ENCODE results near the gene NMRK1.
A peak's percentile ranks its signal among the peaks of the same experiment; 100 is the strongest.

NMRK1 gene

DNA sequence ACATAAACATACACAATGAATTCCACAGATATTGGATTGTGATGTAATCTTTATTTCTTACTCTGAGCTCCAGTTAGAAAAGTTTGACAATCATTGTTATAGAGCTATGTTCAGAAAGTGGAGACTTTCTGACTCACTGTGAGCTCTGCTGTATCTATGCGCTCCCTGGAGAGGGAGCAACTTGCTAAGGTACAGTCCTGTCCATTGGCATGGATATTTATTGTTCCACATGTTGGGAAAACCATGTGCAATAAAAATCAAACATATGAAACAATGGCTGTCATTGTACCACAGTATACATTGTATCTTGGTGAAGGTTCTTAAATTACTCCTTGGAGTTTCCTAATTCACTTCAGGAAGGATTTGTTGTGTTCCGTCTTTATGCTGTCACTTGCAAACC is 26.8 kb downstream of the NMRK1 start:
- DNase-seq (ENCODE audit: low read depth): no peak

GRCh38 chr9:75054368-75055001 is 33.5 kb downstream of the NMRK1 start:
- no peak for DNase-seq (ENCODE audit: low read depth)

DNA sequence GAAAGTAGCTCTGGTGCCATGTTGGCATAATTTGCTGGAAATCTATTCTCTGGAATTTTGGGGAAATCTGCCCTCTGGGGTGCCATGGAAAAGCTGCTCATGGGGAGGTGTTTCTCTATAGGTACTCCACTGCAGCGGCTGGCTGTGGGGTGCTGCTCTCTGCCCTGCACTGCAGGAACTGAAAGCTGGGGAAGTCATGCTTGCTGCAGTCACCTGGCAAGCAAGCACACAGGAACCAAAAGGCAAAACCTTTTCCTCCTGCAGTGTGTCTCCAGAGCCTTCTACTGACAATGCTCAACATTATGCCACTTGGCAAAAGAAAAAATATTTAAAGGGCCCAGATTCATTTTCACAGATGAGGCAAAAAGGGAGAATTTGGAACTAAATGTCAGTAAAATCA is 34.1 kb downstream of the NMRK1 start:
- DNase-seq (ENCODE audit: low read depth): no peak

GRCh38 chr9:75051285-75051684 is 36.7 kb downstream of the NMRK1 start:
- no peak for DNase-seq (ENCODE audit: low read depth)

- no peak for DNase-seq (ENCODE audit: low read depth)
Observed at GRCh38 chr9:75047506-75047905, 40.4 kb downstream of the NMRK1 start.

GRCh38 chr9:75046725-75047345 is 41.1 kb downstream of the NMRK1 start:
- DNase-seq (ENCODE audit: low read depth): no peak

DNA sequence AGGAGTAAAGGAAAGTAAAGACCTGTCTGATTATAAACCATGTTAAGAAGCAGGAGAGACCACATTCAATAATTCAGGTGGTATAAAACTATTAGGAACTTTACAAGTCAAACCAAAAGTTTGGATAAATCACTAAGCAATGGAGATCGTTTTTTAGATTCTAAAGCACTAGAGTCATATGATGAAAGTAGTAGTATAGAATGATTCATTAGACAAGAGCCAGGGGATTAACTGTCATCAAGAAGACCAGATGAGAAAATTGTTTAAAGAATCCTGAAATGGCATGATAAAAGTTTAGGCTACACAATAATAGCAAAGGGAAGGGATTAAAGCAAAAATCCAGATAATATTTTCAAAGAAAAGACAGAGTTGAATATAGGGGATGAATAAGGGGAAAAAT is 46.9 kb downstream of the NMRK1 start:
- DNase-seq (ENCODE audit: low read depth): no peak

- DNase-seq (ENCODE audit: low read depth): no peak
Observed at GRCh38 chr9:75039801-75040200, 48.2 kb downstream of the NMRK1 start.

- no peak for DNase-seq (ENCODE audit: low read depth)
Observed at GRCh38 chr9:75039009-75039408, 48.9 kb downstream of the NMRK1 start.

DNA sequence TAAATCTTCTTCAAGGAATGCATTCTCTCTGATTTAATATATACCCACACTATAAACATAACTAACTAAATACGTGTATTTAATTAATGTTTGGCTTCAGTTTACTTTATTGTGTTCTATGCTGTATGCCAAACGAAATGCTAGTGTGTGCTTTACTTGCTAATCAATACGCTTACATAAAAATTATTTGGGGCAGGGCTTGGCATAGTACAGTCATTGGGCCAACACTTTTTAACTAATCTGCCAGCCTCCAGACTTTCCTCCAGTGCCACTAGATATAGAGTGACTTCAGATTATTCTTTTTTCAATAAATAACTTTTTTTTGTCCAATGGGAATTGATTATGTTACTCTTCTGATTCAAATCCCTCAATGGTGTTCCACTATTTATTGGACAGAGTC is 51.2 kb downstream of the NMRK1 start:
- DNase-seq (ENCODE audit: low read depth): no peak

DNA sequence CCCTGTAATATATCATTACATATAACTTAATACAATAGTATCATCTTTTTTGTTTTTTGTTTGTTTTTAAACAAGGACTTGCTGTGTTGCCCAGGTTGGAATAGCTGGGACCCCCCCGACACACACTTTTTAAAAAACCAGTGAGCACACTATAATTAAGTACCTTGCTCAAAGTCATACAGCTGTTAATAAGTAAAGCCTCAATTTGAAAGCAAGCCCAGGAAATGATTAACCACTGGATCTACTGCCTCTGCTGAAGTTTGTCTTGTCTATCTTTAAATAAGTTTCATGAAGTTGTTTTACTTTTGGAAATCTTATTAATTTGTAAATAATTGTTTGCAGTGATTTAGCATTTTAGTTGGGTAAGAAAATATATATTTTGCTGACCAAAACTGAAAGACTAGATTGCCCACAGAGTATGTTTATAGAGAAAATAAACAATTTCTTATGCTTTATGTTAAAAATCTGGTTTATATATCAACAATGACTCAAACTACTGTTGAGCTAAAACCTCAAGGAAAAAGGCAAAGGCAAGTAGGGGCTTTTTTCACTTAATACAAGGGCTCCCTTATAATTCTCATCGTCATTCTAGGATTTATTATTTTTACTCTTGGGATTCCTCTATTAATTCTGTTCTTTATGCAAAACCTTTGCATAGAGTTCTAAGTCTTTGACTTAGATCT is 54.0 kb downstream of the NMRK1 start:
- DNase-seq (ENCODE audit: low read depth): no peak

- peak; percentile 24 for DNase-seq (ENCODE audit: low read depth)
Observed at GRCh38 chr9:75027187-75028107, 60.5 kb downstream of the NMRK1 start.

DNA sequence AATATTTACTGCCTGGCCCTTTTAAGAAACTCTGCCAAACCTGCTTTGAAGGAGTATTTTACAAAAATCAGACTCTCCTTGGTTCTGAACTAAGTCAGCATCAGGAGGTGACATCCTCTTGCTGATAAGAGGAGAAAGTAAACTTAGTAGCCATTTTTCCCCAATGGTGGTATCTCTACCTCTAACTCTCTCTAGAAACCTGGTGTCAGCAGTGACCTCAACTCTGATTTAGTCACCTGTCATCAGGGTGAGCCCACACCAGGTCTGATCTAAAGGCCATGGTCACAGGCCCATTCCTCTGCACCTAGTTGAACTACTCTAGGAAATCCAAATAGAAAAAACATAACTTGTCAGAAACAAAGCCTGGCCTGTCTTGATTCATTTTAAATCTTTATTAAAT is 64.1 kb downstream of the NMRK1 start:
- DNase-seq (ENCODE audit: low read depth): no peak

DNA sequence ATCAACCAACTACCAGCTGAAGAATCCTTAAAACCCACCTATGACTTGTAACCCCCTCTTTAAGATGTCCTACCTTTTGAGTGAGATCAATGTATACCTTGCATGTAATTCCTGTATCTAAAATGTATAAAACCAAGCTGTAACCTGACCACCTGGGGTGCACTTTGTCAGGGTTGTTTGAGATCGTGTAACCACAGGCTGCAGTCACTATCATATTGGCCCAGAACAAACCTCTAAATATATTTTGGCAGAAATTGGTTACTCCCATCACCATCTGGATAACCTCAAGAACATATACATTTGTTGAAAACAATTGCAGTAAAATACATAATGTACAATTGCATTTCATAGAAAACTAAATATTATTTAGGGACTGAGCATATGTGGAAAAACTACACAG is 68.3 kb downstream of the NMRK1 start:
- DNase-seq (ENCODE audit: low read depth): no peak

DNA sequence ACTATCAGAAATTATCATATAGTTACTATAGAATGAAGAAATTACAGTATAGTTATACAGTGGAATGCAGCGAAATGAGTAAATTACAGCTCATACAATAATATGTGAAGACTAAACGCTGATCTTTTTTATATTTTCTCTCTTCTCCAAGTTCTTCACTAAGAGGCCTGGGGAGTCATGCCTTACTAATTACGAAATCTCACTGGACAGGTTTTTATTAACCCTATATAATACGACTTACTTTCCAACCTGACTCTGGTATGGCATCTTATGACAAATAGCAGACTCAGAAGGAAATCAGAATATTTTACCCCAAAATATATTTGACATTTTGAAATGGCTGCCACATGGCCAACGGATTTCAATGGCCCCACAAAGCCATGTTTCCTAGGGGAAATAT is 68.9 kb downstream of the NMRK1 start:
- DNase-seq (ENCODE audit: low read depth): no peak

DNA sequence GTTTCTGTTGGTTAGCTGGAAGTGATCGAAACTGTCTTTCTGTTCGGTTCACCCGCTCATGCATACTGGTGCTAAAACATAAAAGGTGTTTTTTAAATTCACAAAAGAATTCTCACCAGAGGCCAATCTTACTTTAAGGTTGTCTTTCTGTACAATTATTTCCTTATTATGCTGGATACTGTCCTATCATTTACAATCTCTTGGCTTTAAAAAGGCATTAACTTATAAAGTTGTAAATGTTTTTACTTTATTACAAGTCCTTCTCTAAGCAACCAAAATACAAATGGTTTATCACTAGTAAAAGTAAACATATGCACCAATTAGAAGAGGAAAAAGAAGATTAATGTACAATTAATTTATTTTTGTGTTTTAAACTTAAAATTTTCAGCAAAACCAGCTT is 70.6 kb downstream of the NMRK1 start:
- DNase-seq (ENCODE audit: low read depth): no peak

- no peak for DNase-seq (ENCODE audit: low read depth)
Observed at GRCh38 chr9:75013735-75014134, 74.2 kb downstream of the NMRK1 start.
